ENCODE data around the gene BAHD1. TPM values are rescaled to one million over a fixed set of nuclear protein-coding genes. Genes with fewer than 3 reads are reported as not detected.

The BAHD1 gene
- total and polyA plus RNA-seq, 12 donors = 13.2 to 58.8 (median 31.3) TPM

GRCh38 chr15:40424483-40425115 is 16.2 kb upstream of the BAHD1 start:
- intact Hi-C loops (cut with DNase I) = loop anchor here (5.0 kb wide), 3 partner anchors 62 to 142 kb away; partner anchors contain the start of genes ANKRD63 (in 2 of the 2) and INAFM2 (in 1 of the 2)
- 83 to 98% (median 93%) methylated on average over 6 of the region's 6 CpGs for WGBS, 4 donors
- Histone ChIP-seq H3K27ac (no peak overlapping the region), H3K9me3 (replicated peaks in 1 of 3) (no peaks in the 10 kb centered on the region), H3K4me3 (no peak overlapping the region), H3K27me3 (no peaks in the 10 kb centered on the region), H3K4me1 (replicated peaks in 1 of 2) (peaks cover 23 to 30% of the 10 kb centered on the region in 2 donors), H3K36me3 (replicated peaks in 1 of 2) (no peaks in the 10 kb centered on the region)
- TF ChIP-seq CTCF (IDR thresholded peaks at IDR 0.05) = no peak
- TF ChIP-seq POLR2A (IDR thresholded peaks at IDR 0.05) = no peak
- DNase-seq = no peak

- H3K36me3 ChIP-seq (replicated peaks in 1 of 2) = no peaks in the 10 kb centered on the region
- WGBS, 4 donors = 48 to 77% (median 53%) methylated on average over 5 of the region's 5 CpGs
- H3K4me3 ChIP-seq = no peak overlapping the region
- H3K27me3 ChIP-seq = no peaks in the 10 kb centered on the region
- DNase-seq = peak in 3 of 7 donors; percentile 62 to 75 (median 67)
- TF ChIP-seq CTCF (IDR thresholded peaks at IDR 0.05) (no peak), POLR2A (IDR thresholded peaks at IDR 0.05) (no peak)
- intact Hi-C loops (cut with DNase I) = loop anchor here in 1 of 2 donors (5.0 kb wide), 1 partner anchor 143 kb away; the partner anchor contains the start of gene ANKRD63
- no peaks in the 10 kb centered on the region for H3K9me3 ChIP-seq (replicated peaks in 1 of 3)
- H3K27ac ChIP-seq = no peak overlapping the region
- peaks cover 23 to 26% of the 10 kb centered on the region in 2 donors for H3K4me1 ChIP-seq (replicated peaks in 1 of 2)
These were observed 15.1 kb upstream of the BAHD1 start for GRCh38 chr15:40425681-40426080.

GRCh38 chr15:40427188-40427587 is 13.6 kb upstream of the BAHD1 start:
- H3K27me3 ChIP-seq = no peaks in the 10 kb centered on the region
- H3K36me3 ChIP-seq (replicated peaks in 1 of 2) = no peaks in the 10 kb centered on the region
- H3K27ac ChIP-seq = no peak overlapping the region
- intact Hi-C loops (cut with DNase I) = loop anchor here in 1 of 2 donors (5.0 kb wide), 1 partner anchor 145 kb away; the partner anchor contains the start of gene ANKRD63
- H3K4me1 ChIP-seq (replicated peaks in 1 of 2) = peaks cover 9 to 18% of the 10 kb centered on the region in 2 donors
- no peak overlapping the region for H3K4me3 ChIP-seq
- no peak for TF ChIP-seq CTCF (IDR thresholded peaks at IDR 0.05)
- no peak for TF ChIP-seq POLR2A (IDR thresholded peaks at IDR 0.05)
- no peaks in the 10 kb centered on the region for H3K9me3 ChIP-seq (replicated peaks in 1 of 3)
- WGBS, 4 donors = 88 to 94% (median 93%) methylated on average over 4 to 9 of the region's 9 CpGs
- no peak for DNase-seq

GRCh38 chr15:40428185-40428584 is 12.6 kb upstream of the BAHD1 start:
- H3K9me3 ChIP-seq (replicated peaks in 1 of 3) = no peaks in the 10 kb centered on the region
- H3K27ac ChIP-seq = no peak overlapping the region
- no peaks in the 10 kb centered on the region for H3K27me3 ChIP-seq
- TF ChIP-seq POLR2A (IDR thresholded peaks at IDR 0.05) (no peak), CTCF (IDR thresholded peaks at IDR 0.05) (no peak)
- peaks cover 9 to 18% of the 10 kb centered on the region in 2 donors for H3K4me1 ChIP-seq (replicated peaks in 1 of 2)
- H3K36me3 ChIP-seq (replicated peaks in 1 of 2) = no peaks in the 10 kb centered on the region
- 81 to 96% (median 91%) methylated on average over 4 of the region's 4 CpGs for WGBS, 4 donors
- no peak overlapping the region for H3K4me3 ChIP-seq
- intact Hi-C loops (cut with DNase I) = loop anchor here in 1 of 2 donors (5.0 kb wide), 1 partner anchor 146 kb away; the partner anchor contains the start of gene ANKRD63
- no peak for DNase-seq

All from adrenal gland (tissue), 12 donors.